Fibroblast of gingiva (primary cell): ENCODE results near the gene AOPEP.

Experiments
- DNase-seq: peaks from one replicate; pipeline ENCODE4 v3.0.0-alpha.2; 2011; ENCODE audit warnings: low read depth

AOPEP gene

DNA sequence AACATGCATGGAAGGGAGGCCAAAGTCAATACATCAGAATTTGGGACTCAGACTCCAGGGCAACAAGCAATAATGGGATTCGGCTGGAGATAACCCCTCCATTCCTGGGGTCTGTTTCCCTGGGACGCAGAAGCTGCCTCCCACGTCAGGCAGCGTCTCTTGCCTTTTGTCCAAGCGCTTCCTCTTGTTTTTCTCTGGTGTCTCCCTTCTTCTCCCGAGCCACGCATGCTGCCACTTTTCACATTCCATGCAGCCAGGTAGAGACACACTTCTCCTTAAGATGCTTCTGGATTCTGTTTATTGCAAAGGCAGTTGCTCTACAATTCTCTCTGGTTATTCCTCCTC is 267.3 kb downstream of the AOPEP start:
- no peak for DNase-seq

DNA sequence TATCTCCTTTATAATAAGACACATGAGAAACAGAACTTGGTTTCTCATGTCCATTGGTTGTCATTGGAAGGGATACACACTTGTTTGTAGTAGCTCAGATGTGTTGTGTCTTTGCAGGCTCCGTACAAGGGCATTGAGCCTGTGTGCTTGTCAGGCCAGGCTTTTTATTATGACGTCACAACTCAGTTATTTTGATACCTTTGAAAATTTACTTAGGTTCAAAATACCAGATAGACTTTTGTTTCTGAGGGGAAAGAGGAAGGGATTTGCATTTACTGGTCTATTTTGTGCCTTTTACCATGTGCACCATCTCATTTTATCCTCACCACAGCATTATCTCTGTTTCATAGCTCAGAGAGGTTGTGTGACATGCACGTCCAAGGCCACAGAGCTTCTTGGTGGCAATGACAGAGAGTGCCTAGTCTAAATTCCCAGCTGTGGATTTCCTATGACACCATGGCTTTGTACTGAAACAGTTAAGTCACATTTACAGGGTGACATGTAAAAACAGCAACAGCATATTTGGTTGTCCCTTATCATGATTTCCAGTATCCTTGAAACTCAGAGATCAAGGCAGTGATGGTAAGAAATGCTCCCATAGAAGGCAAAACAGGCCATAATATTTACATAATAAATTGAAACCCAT is 268.7 kb downstream of the AOPEP start:
- no peak for DNase-seq

DNA sequence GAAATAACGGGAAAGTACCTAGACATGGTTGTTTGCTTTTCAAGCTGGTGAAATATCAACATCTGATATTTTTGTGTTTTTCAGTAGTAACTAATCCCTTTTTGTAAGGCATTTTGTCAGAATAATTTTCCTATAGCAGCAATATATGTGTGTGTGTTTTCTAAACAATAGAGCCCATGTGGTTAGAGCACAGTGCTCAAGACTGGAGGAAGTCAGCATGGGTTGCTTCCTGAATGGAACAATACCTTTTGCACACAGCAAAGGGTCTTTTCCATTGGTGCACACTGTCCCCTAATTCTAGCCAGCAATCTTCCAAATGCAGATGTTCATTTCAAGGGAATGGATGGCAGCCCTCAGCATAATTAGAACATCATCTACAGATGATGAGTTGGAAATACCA is 270.1 kb downstream of the AOPEP start:
- DNase-seq = no peak

DNA sequence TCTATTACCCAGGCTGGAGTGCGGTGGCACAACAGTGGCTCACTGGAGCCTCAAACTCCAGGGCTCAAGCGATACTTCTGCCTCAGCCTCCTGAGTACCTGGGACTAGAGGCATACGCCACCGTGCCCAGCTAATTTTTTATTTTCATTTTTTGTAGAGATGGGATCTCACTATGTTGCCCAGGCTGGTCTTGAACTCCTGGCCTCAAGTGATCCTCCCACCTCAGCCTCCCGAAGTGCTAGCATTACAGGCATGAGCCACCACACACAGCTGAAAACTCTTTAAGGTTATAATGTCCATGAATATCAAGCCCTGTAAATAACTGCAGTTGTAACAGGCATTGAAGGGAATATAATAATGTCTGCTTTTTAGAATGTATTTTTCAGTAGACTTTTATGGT is 271.2 kb downstream of the AOPEP start:
- DNase-seq = no peak

DNA sequence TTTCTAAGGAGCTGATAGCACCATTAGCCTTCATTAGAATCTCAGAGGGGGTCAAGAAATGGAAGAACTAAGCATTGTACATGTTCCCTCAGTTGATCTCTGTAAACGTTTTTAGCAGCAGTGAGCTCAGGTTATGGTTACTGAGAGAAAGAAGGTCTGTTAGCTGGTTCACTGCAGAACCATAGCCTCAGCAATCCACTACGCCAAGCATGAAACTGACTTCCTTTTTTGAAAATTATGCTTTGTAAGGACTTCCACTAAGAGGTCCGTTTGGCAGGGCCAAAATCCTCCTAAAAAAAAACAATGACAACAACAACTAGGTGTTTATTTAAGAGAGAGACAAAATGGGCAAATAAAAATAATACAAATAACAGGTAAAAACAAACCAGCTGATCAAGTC is 273.3 kb downstream of the AOPEP start:
- no peak for DNase-seq

DNA sequence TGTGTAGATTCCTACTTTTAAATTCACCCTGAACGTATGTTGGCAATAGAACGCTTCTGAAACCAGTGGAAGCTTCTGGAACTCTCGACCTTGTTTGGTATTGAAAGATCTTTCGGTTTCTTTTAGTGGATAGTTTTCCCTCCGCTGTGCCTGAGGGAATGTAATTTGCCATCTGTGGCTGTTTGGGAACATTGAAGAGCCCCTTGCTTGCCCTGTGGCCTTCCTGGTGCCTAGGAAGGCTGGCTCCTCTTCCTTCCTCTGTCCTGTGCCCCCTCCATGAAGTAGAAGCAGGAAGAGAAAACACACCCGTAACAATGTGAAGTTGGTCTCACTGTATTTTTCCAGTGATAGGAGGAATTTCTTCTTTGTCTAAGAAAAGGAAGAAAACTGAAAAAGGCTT is 274.3 kb downstream of the AOPEP start:
- DNase-seq = peak; percentile 12

DNA sequence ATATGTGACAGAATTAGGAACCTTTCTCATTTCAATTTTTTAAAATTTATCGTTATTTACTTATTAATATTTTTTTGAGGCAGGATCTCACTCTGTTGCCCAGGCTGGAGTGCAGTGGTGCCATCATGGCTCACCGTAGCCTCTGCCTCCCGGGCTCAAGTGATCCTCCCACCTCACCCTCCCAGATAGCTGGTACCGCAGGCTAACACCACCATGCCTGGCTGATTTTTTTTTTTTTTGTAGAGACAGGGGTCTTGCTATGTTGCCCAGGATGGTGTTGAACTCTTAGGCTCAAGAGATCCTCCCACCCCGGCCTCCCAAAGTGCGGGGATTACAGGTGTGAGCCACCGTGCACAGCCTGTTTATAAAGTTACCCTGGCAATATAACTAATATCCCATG is 275.2 kb downstream of the AOPEP start:
- DNase-seq = no peak

DNA sequence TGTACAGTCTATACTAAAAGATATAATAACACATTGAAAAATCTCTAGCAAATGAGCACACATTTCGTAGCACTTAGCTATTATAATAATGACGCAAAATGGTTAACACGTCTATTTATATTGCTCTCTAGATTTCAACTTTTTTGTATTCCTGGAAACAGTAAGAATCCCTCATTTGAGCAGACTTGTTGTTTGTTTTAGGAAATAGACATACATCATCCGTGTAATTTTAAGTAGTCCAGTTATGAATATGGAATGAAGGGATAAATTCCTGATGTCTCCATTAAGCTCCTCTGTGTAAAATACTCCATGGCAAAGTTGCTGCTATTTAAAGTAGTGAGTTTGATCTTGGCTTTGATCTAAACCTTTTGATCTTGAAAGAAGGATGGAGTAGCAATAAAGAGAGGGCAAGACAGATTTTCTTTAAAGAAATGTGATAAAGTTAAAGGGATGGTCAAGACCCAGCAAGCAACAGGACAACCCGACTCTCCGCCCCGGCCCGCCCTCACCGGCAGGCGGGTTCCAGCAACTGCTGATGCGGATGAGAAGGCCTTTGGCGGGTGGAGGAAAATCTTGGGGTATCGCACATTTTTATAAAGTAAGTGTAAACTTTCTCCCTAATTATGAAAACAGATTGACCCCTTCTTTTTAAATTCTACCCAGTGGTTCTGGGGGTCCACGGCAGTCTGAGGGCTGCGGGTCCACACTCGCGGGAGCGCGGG is 277.4 kb downstream of the AOPEP start:
- peak; percentile 58 for DNase-seq

DNA sequence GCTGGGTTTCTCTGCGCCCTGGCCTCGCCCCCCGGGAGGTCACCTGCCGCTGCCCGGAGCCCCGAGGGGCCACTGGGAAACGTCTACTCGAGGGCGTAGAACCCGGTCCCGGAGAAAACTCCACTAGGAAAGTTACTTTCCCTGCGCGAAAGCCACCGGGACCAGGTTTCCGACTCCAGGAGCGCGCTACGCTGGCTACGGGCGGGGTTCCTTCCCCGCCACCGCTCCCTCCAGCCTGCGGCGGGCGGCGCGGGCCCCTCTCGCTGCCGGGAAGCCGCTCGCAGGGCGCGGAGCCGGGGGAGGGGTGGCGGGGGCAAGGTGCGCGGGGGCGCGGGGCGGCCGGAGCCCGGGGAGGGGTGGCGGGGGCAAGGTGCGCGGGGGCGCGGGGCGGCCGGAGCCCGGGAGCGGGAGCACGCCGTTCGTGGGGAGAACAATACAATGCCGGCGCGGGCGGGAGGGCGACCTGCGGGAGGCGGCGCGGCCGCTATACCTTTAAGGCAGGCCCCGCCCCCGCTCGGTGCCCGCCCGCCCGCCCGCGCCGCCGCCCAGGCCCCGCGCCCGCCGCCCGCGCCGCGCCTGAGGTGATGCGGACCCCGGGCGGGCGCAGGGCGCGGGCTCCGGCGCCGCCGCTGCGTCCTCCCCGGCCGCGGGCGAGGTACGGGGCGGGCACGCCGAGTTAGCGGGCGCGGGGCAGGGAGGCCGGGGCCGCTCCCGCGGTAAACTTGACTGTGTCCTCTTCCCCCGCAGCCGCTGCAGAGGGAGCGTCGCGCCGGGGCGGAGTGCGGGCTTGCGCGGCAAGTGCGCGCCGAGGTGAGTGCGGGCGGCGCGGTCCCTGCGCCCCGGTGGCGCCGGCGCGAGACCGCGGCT is 278.1 kb downstream of the AOPEP start:
- DNase-seq = no peak

DNA sequence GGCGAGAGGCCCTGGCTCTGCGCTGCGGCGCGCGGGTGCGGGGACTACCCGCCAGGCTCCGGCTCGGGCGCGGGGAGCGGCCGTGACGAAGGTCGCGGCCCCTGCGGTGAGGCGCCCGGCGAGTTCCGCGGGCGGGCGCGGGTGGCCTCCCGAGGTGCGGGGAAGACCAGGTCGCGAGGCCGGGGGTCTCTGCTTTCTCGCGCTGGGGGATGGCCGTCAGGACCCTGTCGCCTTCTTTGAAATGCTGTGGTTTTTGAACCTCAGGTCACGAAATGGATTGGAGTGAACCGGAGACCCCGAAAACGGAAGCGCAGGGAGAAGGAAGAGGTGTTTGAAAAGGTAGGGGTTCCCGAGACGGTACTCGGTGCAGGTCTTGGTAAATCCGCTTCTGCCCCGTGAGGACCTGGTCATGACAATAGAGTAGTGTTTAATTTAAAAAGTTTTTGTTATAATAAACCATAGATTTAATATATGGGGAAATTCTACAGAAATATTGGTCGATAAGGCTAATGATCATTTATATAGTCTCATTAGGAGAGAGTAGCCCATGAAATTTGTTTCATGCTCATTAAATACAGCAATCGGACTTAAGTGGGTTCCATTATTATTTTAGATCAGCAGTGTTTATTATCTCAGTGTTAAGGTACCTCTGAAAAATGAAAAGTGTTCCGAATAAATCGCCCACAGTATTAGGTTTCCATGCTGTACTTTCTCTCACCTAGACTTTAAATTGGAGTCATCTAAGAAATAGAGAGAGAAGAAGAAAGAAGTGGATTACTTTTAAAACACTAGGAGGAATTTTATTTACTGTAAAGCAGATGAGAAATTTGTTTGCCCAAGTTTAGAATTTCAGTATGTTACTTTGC is 279.0 kb downstream of the AOPEP start:
- DNase-seq = no peak

DNA sequence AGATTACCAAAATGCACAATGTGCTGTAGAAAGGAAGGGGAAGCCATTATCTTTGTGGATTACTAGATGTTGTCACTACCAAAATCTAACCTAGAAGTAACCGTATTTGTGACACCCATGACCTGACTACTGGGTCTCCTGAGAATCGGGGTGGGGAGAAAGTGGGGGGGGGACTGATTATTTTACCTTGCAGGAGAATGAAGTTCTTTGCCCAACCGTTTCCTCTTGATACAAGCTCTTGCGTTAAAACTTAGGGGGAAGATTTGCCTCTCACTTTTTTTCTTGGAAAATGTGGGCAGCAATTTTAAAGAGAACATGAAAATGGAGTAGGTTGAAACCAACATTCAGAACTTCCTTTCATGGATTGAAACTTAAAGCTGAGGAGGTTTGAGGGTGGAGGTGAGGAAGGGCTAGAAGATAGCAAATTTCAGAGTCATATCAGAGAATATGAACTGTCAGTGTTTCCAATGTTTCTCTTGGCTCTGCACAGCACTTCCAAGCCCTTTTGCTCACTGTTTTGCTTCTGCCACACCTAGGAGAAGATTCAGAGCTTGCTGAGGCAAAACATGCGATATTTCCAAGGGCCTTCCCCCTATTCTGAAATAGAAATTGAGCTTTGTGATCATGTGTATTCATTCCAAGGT is 280.8 kb downstream of the AOPEP start:
- DNase-seq = no peak

DNA sequence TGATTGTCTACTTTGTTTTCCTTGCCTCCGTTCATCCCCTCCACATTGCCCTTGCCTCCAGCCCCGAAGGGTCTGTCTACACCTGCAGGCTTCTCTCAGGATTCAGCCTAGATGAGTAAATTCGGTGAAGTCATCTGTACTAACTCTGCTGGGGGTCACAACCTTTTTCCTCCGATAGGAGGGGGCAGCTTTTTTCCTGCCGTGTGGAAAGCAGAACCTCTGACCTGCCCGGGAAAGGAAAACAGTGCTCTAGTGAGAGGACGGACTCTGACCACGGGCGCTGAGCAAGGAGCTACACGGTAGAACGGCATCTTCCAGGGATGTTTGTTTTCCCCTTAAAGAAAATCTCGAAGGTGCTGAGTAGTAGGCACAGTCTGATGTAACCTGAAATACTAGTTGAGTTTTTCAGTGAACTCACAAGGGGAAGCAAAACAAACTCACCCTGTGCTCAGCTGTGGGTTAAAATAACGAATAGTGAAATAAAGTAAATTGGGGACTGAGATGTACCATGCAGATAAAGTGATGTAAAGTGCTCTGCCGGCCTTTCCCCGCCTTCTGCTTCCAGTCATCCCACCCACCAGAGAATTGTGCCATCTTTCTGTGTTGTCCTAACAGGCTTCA is 281.8 kb downstream of the AOPEP start:
- peak; percentile 37 for DNase-seq

DNA sequence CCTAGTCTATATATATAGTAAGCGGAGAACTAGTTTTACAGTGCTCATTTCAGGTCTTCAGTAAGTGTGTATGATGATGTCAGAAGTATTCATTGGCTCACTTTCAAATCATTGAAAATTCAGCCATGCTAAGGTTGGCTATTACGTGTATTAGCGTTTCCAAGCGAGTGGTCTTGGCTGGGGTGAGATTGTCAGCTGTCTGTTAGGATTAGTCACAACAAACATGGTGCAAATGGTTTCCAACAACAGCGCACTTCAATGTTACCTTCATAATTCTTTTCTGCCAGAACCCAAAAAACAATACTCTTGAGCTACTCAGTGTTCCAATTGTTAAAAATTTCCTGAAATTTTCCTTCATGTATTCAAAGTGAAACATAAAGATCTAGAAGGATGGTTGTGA is 283.0 kb downstream of the AOPEP start:
- no peak for DNase-seq

DNA sequence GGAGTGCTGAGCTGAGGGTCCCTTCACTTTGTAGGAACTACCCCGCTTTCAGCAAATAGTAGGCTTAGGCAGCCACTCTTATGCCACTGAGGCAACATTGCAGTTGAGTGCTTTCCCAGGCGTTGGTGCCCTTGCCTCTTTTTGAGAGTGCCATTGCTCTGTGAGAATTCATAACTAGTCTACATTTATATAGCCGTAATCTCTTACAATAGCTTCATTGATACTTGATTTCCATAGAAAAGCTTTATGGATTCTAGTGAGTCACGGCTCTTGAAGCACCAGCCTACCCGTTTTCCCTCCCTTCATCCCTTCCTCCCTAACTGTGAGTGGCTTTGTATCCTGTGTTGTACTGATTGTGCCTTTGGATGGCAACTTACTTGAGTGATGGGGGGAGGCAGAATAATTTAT is 283.9 kb downstream of the AOPEP start:
- no peak for DNase-seq

DNA sequence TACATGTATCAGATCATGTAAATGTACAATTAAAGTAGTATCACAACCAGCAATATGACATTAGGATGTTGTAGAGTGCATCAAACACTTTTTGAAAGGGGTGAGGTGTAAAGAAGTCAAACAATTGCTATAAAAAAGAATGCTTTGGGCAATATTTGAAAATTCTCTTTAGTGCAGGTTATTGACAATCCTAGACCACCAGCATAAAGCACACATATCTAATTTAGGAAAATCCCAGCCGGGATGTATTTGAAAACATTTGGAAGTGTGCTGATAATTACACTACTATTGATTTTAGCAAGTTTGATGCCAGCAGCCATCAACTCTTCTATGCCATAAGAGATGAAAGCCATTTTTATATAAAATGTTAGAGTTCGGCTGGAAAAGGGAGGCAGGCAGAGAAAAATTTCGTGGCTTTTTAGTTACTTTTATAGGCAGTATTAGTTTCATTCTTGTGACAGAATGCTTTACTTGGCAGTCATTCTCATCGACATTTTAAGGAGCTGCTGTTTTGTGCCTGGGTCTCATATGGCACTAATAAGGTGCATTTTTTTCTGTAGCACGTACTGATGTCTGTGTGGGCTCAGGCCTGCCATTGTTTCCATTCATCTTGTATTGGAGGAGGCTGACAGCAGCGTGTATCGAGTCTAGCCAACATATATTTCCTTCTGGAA is 285.7 kb downstream of the AOPEP start:
- peak; percentile 80 for DNase-seq

DNA sequence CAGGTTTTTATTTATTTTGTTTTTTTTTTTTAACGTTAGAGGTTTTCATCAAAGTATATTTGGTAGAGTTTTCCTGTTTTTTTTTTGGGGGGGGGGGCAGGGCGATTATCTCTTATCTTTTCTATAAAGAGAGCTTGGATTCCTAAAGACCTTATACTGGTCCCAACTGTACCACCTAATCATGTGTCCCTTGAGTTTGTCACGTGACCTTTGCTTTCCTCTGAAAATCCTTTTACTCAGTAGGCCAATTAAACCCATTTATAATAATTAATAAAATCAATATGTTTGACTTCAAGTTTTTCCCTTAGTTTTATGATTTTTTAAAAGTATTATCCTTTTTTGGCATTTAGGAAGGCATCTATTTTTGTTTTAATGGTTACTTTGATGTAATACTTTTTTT is 286.4 kb downstream of the AOPEP start:
- DNase-seq = no peak

DNA sequence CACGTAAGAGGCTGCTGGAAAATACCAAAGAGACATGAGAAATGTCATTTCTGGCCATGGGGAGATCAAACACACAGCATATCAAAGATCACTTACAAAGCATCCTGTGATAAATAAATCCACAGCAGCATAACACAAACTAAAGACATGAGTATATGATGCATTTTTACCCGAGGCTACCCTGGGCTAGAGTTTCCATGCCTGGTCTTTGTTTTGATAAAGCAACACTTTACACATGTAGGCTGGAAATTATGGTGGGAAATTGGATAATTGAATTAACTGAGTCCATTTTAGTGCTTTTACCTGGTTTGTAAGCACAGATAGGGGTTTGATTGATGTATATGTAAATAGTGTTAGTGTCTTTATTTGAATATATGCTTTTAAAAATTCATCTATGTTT is 288.4 kb downstream of the AOPEP start:
- no peak for DNase-seq

DNA sequence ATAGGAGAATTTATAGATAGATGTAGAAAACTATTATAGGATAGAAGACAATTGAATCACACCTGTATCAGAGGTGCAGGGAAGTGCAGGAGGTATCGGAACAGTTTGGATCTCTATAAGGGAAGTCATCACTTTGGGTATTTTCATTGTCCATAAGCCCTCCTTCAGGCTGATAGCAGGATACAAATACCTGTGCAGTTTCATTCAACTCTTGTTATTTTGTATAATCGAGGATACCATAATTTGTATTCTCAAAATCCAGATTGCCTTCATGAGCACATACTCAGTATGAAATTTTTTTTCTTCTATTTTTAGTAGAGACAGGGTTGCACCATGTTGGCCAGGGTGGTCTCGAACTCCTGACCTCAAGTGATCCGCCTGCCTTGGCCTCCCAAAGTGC is 289.1 kb downstream of the AOPEP start:
- no peak for DNase-seq

DNA sequence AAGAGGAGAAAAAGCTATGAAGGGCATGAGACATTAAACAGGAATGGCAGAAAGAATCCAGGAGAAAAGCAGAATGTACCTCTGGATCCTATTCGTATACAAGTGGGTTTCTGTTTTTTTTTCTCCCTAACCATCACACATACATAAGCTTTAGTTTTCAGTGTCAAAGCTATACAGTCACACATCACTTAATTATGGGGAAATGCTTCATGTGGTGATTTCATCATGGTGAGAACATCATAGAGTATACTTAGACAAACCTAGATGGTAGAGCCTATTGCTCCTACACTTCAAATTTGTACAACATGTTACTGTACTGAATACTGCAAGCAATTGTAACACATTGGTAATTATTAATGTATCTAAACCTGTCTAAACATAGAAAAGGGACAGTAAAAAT is 290.6 kb downstream of the AOPEP start:
- DNase-seq = no peak

DNA sequence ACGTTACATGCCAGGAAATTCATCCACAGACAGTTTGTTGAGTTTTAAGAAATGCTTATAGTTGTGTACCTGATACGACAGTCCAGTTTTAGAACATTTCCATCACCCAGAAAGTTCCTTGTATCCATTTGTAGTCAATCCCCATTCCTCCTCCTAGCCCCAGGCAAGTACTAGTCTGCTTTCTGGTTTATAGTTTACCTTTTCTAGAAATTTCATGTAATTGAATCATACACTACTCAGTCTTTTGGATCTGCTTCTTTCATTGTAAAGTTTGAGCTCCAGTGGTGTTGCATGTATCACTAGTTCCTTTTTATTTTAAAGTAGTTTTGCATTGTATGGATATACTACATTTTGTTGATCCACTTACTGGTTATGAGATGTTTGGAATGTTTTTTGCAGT is 291.2 kb downstream of the AOPEP start:
- DNase-seq = no peak
